Dendritic cell treated with granulocyte-macrophage colony-stimulating factor and Interleukin-4, amounts not matched to agents 40 ng/mL and 50 ng/mL, for 4 days (primary cell): ENCODE data around the gene REEP6.
"Not testable (repeated sequence)": the region's sequence is repeated elsewhere in the genome, so short reads cannot be mapped to it uniquely, and the experiment has no call there.

Experiments
- H3K27ac Mint-ChIP-seq: one replicate; pipeline ENCODE4 v1.8.0; 2022; ENCODE audit warnings: mild to moderate bottlenecking, mixed read lengths
- H3K27me3 Mint-ChIP-seq: one replicate; pipeline ENCODE4 v1.8.0; 2022; ENCODE audit warnings: mild to moderate bottlenecking, mixed read lengths
- H3K36me3 Mint-ChIP-seq: one replicate; pipeline ENCODE4 v1.8.0; 2022; ENCODE audit warnings: low read depth, mixed read lengths
- H3K4me1 Mint-ChIP-seq: one replicate; pipeline ENCODE4 v1.8.0; 2022; ENCODE audit warnings: low read depth, mixed read lengths
- H3K4me3 Mint-ChIP-seq: one replicate; pipeline ENCODE4 v1.8.0; 2022; ENCODE audit warnings: mild to moderate bottlenecking, moderate library complexity, mixed read lengths
- H3K9me3 Mint-ChIP-seq: one replicate; pipeline ENCODE4 v1.8.0; 2022; ENCODE audit warnings: mixed read lengths
- intact Hi-C: fragments of 100-400 bp; cut with micrococcal nuclease; formaldehyde crosslinking; loops from one replicate; pipeline ENCODE4 v1.15.0; 2022

Gene REEP6

DNA sequence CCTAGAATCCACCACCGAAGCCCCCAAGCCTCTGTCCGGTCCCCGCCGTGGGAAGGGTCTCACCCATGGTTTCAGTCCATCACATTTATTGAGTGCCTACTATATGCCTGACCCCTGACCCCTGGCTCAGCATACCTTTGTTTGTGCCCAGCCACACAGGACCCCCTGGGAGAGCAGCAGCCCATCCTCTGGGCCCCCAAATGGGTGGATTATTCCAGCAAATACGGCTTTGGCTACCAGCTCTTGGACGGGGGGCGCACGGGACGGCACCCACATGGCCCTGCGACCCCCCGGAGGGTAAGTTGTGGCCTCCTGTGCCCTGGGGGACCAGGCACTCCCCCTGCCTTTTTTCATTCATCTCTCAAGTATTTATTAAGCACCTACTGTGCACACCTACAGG is 40.6 kb downstream of the REEP6 start:
- no peak overlapping the region for H3K27ac Mint-ChIP-seq
- H3K9me3 Mint-ChIP-seq: no peaks in the 10 kb centered on the region
- H3K36me3 Mint-ChIP-seq: no peaks in the 10 kb centered on the region
- no peaks in the 10 kb centered on the region for H3K4me1 Mint-ChIP-seq
- H3K27me3 Mint-ChIP-seq: peaks cover 27% of the 10 kb centered on the region
- H3K4me3 Mint-ChIP-seq: no peak overlapping the region
- intact Hi-C loops: no loop called here

DNA sequence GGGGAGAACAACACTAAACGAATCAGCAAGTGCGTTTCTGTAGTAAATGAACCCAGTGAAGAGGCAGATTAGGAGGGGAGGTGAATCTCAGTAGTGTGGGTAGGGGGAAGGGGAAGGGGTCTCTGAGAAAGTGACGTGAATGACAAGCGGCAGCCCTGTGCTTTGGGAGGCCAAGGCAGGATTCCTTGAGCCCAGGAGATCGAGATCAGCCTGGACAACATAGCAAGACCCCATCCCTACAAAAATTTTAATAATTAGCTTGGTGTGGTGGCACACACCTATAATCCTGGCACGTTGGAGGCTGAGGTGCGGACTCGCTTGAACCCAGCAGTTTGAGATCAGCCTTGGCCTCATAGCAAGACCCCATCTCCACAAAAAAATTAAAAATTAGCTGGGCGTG is 41.0 kb downstream of the REEP6 start:
- intact Hi-C loops: no loop called here
- Mint-ChIP-seq H3K36me3 (no peaks in the 10 kb centered on the region), H3K4me1 (no peaks in the 10 kb centered on the region), H3K27ac (no peak overlapping the region), H3K9me3 (no peaks in the 10 kb centered on the region), H3K27me3 (peaks cover 27% of the 10 kb centered on the region), H3K4me3 (no peak overlapping the region)

- H3K9me3 Mint-ChIP-seq: no peaks in the 10 kb centered on the region
- no peaks in the 10 kb centered on the region for H3K4me1 Mint-ChIP-seq
- no peaks in the 10 kb centered on the region for H3K36me3 Mint-ChIP-seq
- no peak overlapping the region for H3K27ac Mint-ChIP-seq
- H3K4me3 Mint-ChIP-seq: no peak overlapping the region
- intact Hi-C loops: no loop called here
- H3K27me3 Mint-ChIP-seq: peaks cover 27% of the 10 kb centered on the region
These were observed 42.6 kb downstream of the REEP6 start for GRCh38 chr19:1533510-1534150.

GRCh38 chr19:1534972-1535371 is 44.0 kb downstream of the REEP6 start:
- peaks cover 31% of the 10 kb centered on the region for H3K27me3 Mint-ChIP-seq
- intact Hi-C loops: no loop called here
- no peak overlapping the region for H3K4me3 Mint-ChIP-seq
- H3K4me1 Mint-ChIP-seq: no peaks in the 10 kb centered on the region
- H3K27ac Mint-ChIP-seq: no peak overlapping the region
- no peaks in the 10 kb centered on the region for H3K9me3 Mint-ChIP-seq
- H3K36me3 Mint-ChIP-seq: no peaks in the 10 kb centered on the region

DNA sequence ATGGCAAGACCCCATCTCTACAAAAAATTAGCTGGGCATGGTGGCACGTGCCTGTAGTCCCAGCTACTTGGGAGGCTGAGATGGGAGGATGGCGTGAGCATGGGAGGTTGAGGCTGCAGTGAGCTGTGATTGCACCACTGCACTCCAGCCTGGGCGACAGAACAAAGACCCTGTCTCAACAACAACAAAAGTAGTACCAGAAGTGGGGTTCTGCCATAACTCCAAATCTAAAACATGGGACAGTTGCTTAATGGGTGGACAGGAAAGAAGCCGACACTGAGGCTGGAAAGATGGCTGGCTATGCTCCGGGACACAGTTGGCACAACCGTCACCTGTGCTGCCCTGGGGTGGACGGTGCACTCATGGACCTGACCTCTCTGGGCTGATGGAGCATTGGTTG is 44.7 kb downstream of the REEP6 start:
- H3K27ac Mint-ChIP-seq, H3K4me1 Mint-ChIP-seq, H3K36me3 Mint-ChIP-seq, H3K9me3 Mint-ChIP-seq, H3K4me3 Mint-ChIP-seq, intact Hi-C loops: not testable (repeated sequence)
- peaks cover 39% of the 10 kb centered on the region for H3K27me3 Mint-ChIP-seq

GRCh38 chr19:1538978-1539377 is 48.0 kb downstream of the REEP6 start:
- intact Hi-C loops: no loop called here
- peaks cover 52% of the 10 kb centered on the region for H3K27me3 Mint-ChIP-seq
- H3K4me3 Mint-ChIP-seq: no peak overlapping the region
- H3K36me3 Mint-ChIP-seq: no peaks in the 10 kb centered on the region
- no peak overlapping the region for H3K27ac Mint-ChIP-seq
- no peaks in the 10 kb centered on the region for H3K9me3 Mint-ChIP-seq
- no peaks in the 10 kb centered on the region for H3K4me1 Mint-ChIP-seq

- H3K9me3 Mint-ChIP-seq, intact Hi-C loops, H3K27ac Mint-ChIP-seq, H3K36me3 Mint-ChIP-seq, H3K4me3 Mint-ChIP-seq, H3K4me1 Mint-ChIP-seq: not testable (repeated sequence)
- H3K27me3 Mint-ChIP-seq: peaks cover 59% of the 10 kb centered on the region
These were observed 48.8 kb downstream of the REEP6 start for GRCh38 chr19:1539749-1540148.

DNA sequence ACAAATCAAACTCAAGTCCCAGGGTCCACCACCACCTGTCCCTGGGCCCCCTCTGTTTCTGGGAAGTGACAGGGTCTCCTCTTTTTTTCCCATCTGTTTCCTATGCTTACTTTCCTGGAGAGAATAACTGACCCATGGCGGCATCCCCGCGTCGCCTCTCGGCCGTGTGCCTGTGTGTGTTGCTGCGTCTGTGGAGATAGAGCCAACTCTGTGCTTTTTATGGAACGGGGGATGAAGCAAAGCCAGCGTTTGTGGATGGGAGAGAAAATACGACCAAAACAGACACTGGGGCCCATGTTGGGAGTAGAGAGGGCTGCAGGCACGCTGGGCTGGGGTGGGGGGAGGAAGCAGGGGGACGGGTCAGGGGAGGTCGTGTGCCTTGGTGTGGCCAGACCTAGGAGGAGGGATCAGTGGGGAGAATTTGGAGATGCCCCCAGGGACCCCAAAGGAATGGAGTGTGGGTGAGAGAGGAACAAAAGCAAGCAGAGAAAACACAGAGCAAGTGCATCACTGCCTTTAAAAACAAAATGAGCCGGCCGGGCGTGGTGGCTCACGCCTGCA is 49.5 kb downstream of the REEP6 start:
- no peaks in the 10 kb centered on the region for H3K4me1 Mint-ChIP-seq
- intact Hi-C loops: no loop called here
- no peaks in the 10 kb centered on the region for H3K9me3 Mint-ChIP-seq
- H3K27me3 Mint-ChIP-seq: peaks cover 60% of the 10 kb centered on the region
- H3K27ac Mint-ChIP-seq: no peak overlapping the region
- H3K4me3 Mint-ChIP-seq: no peak overlapping the region
- H3K36me3 Mint-ChIP-seq: no peaks in the 10 kb centered on the region
